ENCODE data around the gene FOXM1.

DNA sequence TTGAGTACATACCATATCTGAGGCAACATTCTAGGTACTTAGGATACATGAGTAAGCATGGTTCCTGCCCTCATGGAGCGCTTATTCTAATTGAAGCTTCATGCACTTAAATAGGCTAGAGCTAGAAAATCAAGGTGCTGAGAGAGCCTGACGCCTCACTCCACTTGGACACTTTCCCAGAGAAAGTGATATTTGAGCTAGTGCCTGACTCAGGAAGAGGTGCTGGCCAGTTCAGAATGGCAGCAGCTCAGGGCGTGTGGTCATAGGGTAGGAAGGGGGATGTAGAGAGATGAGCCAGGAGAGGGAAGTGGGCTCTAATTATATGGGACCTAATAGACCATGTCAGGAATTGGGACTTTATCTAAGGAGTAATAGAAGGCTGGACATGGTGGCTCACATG, 47.0 kb upstream of the FOXM1 start:
- TF ChIP-seq POLR2A (IDR thresholded peaks at IDR 0.05): no peak
- TF ChIP-seq, protein P1, sequence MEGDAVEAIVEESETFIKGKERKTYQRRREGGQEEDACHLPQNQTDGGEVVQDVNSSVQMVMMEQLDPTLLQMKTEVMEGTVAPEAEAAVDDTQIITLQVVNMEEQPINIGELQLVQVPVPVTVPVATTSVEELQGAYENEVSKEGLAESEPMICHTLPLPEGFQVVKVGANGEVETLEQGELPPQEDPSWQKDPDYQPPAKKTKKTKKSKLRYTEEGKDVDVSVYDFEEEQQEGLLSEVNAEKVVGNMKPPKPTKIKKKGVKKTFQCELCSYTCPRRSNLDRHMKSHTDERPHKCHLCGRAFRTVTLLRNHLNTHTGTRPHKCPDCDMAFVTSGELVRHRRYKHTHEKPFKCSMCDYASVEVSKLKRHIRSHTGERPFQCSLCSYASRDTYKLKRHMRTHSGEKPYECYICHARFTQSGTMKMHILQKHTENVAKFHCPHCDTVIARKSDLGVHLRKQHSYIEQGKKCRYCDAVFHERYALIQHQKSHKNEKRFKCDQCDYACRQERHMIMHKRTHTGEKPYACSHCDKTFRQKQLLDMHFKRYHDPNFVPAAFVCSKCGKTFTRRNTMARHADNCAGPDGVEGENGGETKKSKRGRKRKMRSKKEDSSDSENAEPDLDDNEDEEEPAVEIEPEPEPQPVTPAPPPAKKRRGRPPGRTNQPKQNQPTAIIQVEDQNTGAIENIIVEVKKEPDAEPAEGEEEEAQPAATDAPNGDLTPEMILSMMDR (IDR thresholded peaks at IDR 0.05): no peak
